Brain microvascular endothelial cell (primary cell): ENCODE data around the gene KRTAP12-3.

Source experiments
- DNase-seq: peaks from one replicate; pipeline ENCODE4 v3.0.0-alpha.2; 2020
- H3K27ac ChIP-seq: fragments of 250-450 bp; sonication (Bioruptor Pico); 2 replicates; pipeline ENCODE4 v1.5.1; 2020; ENCODE audit warnings: mild to moderate bottlenecking, moderate library complexity
- H3K27me3 ChIP-seq: fragments of 250-450 bp; sonication (Bioruptor Pico); replicated peaks from 2 replicates; pipeline ENCODE4 v1.5.1; 2020; ENCODE audit warnings: mild to moderate bottlenecking
- H3K36me3 ChIP-seq: fragments of 250-450 bp; sonication (Bioruptor Pico); replicated peaks from 2 replicates; pipeline ENCODE4 v1.5.1; 2020; ENCODE audit warnings: mild to moderate bottlenecking
- H3K4me3 ChIP-seq: 2 replicates; pipeline ENCODE4 v1.5.1; 2011; ENCODE audit warnings: low read depth, mild to moderate bottlenecking, control low read depth, low read length, moderate library complexity
- CTCF ChIP-seq: IDR thresholded peaks from 2 replicates; pipeline ENCODE4 v1.5.1; 2011; ENCODE audit warnings: low read depth, mild to moderate bottlenecking, moderate library complexity, low read length, control low read depth, inconsistent platforms; ENCODE audit errors: missing control alignments
- in situ Hi-C: cut with HindIII; loops from 2 replicates; pipeline ENCODE4 v1.10.0; 2017; ENCODE audit warnings: low sequenced_read_pairs, low pct_ligation_motif_present

KRTAP12-3 gene

DNA sequence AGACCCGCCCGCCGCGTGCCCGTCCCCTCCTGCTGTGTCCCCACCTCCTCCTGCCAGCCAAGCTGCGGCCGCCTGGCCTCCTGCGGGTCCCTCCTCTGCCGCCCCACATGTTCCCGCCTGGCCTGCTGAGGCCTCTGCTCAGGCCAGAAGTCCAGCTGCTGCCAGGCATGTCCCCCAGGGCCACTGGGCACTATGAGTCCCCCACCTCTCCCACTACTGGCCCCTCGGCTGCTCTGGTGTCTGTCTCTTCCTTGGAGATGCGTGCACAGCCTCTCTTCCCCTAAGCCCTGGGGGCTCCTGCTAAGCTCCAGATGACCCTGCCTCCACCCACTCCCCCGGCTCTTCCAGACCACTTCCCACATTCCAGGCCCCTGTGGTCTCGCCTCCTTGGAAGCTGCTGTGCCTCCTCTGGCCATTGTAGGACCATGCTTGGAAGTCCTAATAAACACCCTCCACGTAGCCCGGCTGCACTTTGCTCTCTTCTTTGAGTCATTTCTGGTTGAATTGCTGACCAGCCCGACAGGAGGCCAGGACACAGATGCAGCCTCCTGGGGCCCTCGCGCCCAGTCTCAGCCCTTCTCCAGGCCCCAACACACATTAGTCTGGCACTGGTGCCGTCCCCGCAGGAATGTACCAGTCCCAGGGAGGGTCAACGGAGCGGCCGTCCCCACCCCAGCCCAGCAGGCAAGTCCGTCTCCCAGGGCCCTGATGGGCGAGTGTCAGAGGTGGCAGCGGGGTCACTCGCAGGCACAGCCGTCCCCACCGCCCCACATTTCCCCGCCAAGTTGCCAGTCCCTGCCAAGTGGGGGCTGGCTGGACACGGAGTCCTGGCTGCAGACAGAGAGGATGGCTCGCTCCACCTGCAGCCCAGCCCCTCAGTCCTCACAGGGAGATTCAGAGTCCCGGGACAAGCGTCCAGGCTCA is 40.3 kb downstream of the KRTAP12-3 start:
- DNase-seq, result no peak
- peaks cover 52% of the 10 kb centered on the region for H3K27me3 ChIP-seq
- no peaks in the 10 kb centered on the region for H3K36me3 ChIP-seq
- in situ Hi-C loops, result no loop called here
- no peak for TF ChIP-seq CTCF
- H3K27ac ChIP-seq, result no peak overlapping the region
- no peak overlapping the region for H3K4me3 ChIP-seq

DNA sequence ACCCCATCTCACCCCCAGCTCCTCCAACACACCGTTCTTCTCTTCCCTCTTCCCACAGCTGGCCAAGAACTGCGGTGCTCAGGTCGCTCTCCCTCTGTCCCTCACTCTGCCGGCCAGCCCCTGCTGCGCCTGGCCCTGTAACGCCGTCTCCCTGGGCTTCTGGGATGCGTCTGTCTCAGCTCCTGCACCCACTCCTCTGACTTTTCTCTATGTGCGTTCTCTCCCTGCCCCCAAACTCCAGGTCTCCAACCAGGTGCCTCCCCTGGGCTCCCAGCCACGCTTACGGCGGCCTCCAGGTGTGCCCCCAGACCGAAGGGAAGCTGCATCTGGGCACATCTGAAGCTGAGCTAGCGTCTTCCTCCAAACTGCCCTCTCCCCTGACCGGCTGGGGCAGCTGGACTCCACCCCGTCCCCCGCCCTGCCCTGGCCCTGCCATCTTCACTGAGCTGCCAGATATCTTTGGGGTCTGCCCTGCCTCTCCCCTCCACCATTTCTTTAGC is 41.8 kb downstream of the KRTAP12-3 start:
- no peak overlapping the region for H3K4me3 ChIP-seq
- H3K27ac ChIP-seq, result no peak overlapping the region
- TF ChIP-seq CTCF, result no peak
- peaks cover 67% of the 10 kb centered on the region for H3K27me3 ChIP-seq
- in situ Hi-C loops, result no loop called here
- no peaks in the 10 kb centered on the region for H3K36me3 ChIP-seq
- DNase-seq, result no peak

DNA sequence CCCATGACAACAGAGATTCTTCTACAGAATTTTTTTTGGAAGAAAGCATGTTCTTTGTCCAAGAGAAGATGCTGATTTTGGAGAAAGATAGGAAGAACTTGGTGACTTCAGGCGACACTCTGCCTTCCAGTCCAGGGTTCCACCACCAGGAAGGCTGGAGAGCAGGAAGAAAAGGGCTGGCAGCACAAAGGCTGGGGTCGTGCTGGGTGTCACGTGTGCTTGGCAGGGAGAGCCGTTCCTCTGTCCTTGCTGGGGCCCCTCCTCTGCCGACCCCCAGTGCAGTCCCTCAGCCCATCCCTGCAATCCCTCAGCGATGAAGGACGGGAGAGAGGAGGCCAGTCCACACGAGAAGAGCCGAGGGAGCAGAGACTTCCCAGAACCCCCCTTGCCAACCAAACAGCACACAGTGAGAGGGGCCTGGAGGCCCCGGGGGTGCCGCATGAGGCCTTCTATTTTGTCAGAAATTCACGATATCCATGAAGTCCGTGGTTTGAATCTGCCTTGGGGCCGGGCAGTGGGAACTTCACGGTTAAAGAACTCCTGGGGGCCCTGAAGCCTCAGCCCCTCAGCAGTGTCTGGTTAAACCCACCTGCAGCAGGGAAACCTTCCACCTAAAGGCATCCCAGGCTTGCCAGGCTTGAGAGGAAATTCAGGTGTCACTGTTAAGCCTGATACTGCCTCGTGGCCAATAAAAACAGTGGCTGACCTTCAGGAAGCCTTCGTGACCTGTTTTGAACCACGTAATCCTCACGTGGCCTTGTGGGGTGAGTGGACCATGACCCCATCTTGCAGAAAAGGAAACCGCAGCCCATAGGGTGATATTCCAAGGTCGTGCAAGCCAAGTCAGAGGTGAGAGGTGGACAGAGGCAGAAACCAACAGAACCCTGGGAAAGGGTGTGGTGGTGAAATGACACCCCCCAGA is 42.6 kb downstream of the KRTAP12-3 start:
- Histone ChIP-seq H3K27ac (no peak overlapping the region), H3K36me3 (no peaks in the 10 kb centered on the region), H3K4me3 (no peak overlapping the region), H3K27me3 (peaks cover 73% of the 10 kb centered on the region)
- no peak for DNase-seq
- in situ Hi-C loops, result no loop called here
- TF ChIP-seq CTCF, result no peak

GRCh38 chr21:44701023-44701400 is 43.3 kb downstream of the KRTAP12-3 start:
- in situ Hi-C loops, result no loop called here
- H3K27me3 ChIP-seq, result peaks cover 76% of the 10 kb centered on the region
- no peak overlapping the region for H3K27ac ChIP-seq
- H3K4me3 ChIP-seq, result no peak overlapping the region
- H3K36me3 ChIP-seq, result no peaks in the 10 kb centered on the region
- TF ChIP-seq CTCF, result no peak
- DNase-seq, result no peak

DNA sequence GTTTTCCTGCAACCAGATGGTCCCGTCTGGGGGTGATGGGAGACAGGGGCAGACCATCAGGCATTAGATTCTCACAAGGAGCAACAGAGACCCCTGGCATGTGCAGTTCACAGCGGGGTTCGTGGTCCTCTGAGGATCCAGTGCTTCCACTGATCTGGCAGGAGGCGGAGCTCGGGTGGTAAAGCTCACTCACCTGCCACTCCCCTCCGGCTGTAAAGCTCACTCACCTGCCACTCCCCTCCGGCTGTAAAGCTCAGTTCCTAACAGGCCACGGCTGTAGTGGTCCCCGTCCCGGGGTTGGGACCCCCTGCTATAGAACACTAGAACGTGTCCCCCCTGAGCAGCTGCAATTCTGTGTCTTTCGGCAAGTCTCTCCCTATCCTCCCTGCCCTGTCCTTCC is 43.8 kb downstream of the KRTAP12-3 start:
- H3K36me3 ChIP-seq, result no peaks in the 10 kb centered on the region
- TF ChIP-seq CTCF, result no peak
- no peak overlapping the region for H3K27ac ChIP-seq
- in situ Hi-C loops, result no loop called here
- peaks cover 78% of the 10 kb centered on the region for H3K27me3 ChIP-seq
- DNase-seq, result no peak
- H3K4me3 ChIP-seq, result no peak overlapping the region
